ENCODE measurements around the gene FATE1. TPM values are rescaled to one million over a fixed set of nuclear protein-coding genes. Genes with fewer than 3 reads are reported as not detected.

Gene FATE1
- total RNA-seq, 1 donor from 2014 or later: not detected

GRCh38 chrX:151697522-151697921 lies 18.3 kb upstream of the FATE1 start:
- Mint-ChIP-seq H3K27me3 (ENCODE audit: low read depth, unreplicated experiment) (peaks cover 17% of the 10 kb centered on the region), H3K4me3 (ENCODE audit: unreplicated experiment) (no peak overlapping the region), H3K36me3 (ENCODE audit: low read depth, unreplicated experiment) (no peaks in the 10 kb centered on the region), H3K9me3 (ENCODE audit: unreplicated experiment) (peaks cover 5% of the 10 kb centered on the region), H3K27ac (ENCODE audit: unreplicated experiment) (no peak overlapping the region), H3K4me1 (ENCODE audit: low read depth, unreplicated experiment) (peaks cover 10% of the 10 kb centered on the region)
- H3K27me3 ChIP-seq (ENCODE audit: insufficient read depth, low read length): no peaks in the 10 kb centered on the region
- no peaks in the 10 kb centered on the region for H4K20me1 ChIP-seq (ENCODE audit: insufficient read depth, low read length)
- H3K4me1 ChIP-seq (ENCODE audit: insufficient read depth, low read length): no peaks in the 10 kb centered on the region
- no peaks in the 10 kb centered on the region for H3K36me3 ChIP-seq (ENCODE audit: insufficient read depth, low read length)
- no peak overlapping the region for H3K9ac ChIP-seq (ENCODE audit: low read length)
- H3K4me2 ChIP-seq (ENCODE audit: low read length): no peak overlapping the region
- FAIRE-seq (peak; percentile 88), DNase-seq (ENCODE audit: low read depth) (peak; percentile 60)
- no peak for TF ChIP-seq CTCF (IDR thresholded peaks at IDR 0.05; ENCODE audit: insufficient read depth, low read depth, low read length)
- TF ChIP-seq EZH2 (IDR thresholded peaks at IDR 0.05; ENCODE audit: insufficient read depth, low read length): no peak
- no peak overlapping the region for H3K27ac ChIP-seq (ENCODE audit: low read depth, low read length)
- H2AFZ ChIP-seq (ENCODE audit: low read depth, low read length): no peak overlapping the region
- no peaks in the 10 kb centered on the region for H3K9me3 ChIP-seq (ENCODE audit: insufficient read depth, low read depth, low read length)
- H3K4me3 ChIP-seq (ENCODE audit: insufficient read depth, low read depth, low read length): no peak overlapping the region
- H3K79me2 ChIP-seq (ENCODE audit: insufficient read depth, low read length): no peaks in the 10 kb centered on the region

GRCh38 chrX:151698485-151698884 lies 17.4 kb upstream of the FATE1 start:
- H3K4me3 Mint-ChIP-seq (ENCODE audit: unreplicated experiment): no peak overlapping the region
- Histone ChIP-seq H3K4me1 (ENCODE audit: insufficient read depth, low read length) (no peaks in the 10 kb centered on the region), H3K79me2 (ENCODE audit: insufficient read depth, low read length) (no peaks in the 10 kb centered on the region), H2AFZ (ENCODE audit: low read depth, low read length) (no peak overlapping the region), H3K4me3 (ENCODE audit: insufficient read depth, low read depth, low read length) (no peak overlapping the region), H3K9ac (ENCODE audit: low read length) (no peak overlapping the region), H3K9me3 (ENCODE audit: insufficient read depth, low read depth, low read length) (no peaks in the 10 kb centered on the region), H4K20me1 (ENCODE audit: insufficient read depth, low read length) (no peaks in the 10 kb centered on the region), H3K4me2 (ENCODE audit: low read length) (no peak overlapping the region), H3K27me3 (ENCODE audit: insufficient read depth, low read length) (no peaks in the 10 kb centered on the region), H3K27ac (ENCODE audit: low read depth, low read length) (no peak overlapping the region), H3K36me3 (ENCODE audit: insufficient read depth, low read length) (no peaks in the 10 kb centered on the region)
- no peaks in the 10 kb centered on the region for H3K36me3 Mint-ChIP-seq (ENCODE audit: low read depth, unreplicated experiment)
- peaks cover 2% of the 10 kb centered on the region for H3K9me3 Mint-ChIP-seq (ENCODE audit: unreplicated experiment)
- DNase-seq (ENCODE audit: low read depth): no peak
- peaks cover 14% of the 10 kb centered on the region for H3K27me3 Mint-ChIP-seq (ENCODE audit: low read depth, unreplicated experiment)
- H3K4me1 Mint-ChIP-seq (ENCODE audit: low read depth, unreplicated experiment): peaks cover 15% of the 10 kb centered on the region
- TF ChIP-seq EZH2 (IDR thresholded peaks at IDR 0.05; ENCODE audit: insufficient read depth, low read length) (no peak), CTCF (IDR thresholded peaks at IDR 0.05; ENCODE audit: insufficient read depth, low read depth, low read length) (no peak)
- no peak for FAIRE-seq
- no peak overlapping the region for H3K27ac Mint-ChIP-seq (ENCODE audit: unreplicated experiment)

- Mint-ChIP-seq H3K27ac (ENCODE audit: unreplicated experiment) (no peak overlapping the region), H3K9me3 (ENCODE audit: unreplicated experiment) (no peaks in the 10 kb centered on the region), H3K4me1 (ENCODE audit: low read depth, unreplicated experiment) (peaks cover 21% of the 10 kb centered on the region), H3K27me3 (ENCODE audit: low read depth, unreplicated experiment) (peaks cover 6% of the 10 kb centered on the region), H3K4me3 (ENCODE audit: unreplicated experiment) (no peak overlapping the region), H3K36me3 (ENCODE audit: low read depth, unreplicated experiment) (no peaks in the 10 kb centered on the region)
- Histone ChIP-seq H3K27ac (ENCODE audit: low read depth, low read length) (no peak overlapping the region), H3K27me3 (ENCODE audit: insufficient read depth, low read length) (no peaks in the 10 kb centered on the region), H2AFZ (ENCODE audit: low read depth, low read length) (no peak overlapping the region), H3K4me1 (ENCODE audit: insufficient read depth, low read length) (no peaks in the 10 kb centered on the region), H3K4me2 (ENCODE audit: low read length) (no peak overlapping the region), H3K36me3 (ENCODE audit: insufficient read depth, low read length) (no peaks in the 10 kb centered on the region), H4K20me1 (ENCODE audit: insufficient read depth, low read length) (no peaks in the 10 kb centered on the region), H3K4me3 (ENCODE audit: insufficient read depth, low read depth, low read length) (no peak overlapping the region), H3K9ac (ENCODE audit: low read length) (no peak overlapping the region), H3K79me2 (ENCODE audit: insufficient read depth, low read length) (no peaks in the 10 kb centered on the region), H3K9me3 (ENCODE audit: insufficient read depth, low read depth, low read length) (no peaks in the 10 kb centered on the region)
- FAIRE-seq (no peak), DNase-seq (ENCODE audit: low read depth) (no peak)
- no peak for TF ChIP-seq CTCF (IDR thresholded peaks at IDR 0.05; ENCODE audit: insufficient read depth, low read depth, low read length)
- no peak for TF ChIP-seq EZH2 (IDR thresholded peaks at IDR 0.05; ENCODE audit: insufficient read depth, low read length)
Observed at GRCh38 chrX:151699746-151700145, 16.1 kb upstream of the FATE1 start.
